WTC11 (cell line): Measurements from ENCODE around the gene PDLIM5. TPM values are rescaled to one million over a fixed set of nuclear protein-coding genes. Genes with fewer than 3 reads are reported as not detected.

Source experiments
- ATAC-seq: fragments of 200-7000 bp; cut with Tn5 transposase; 2 replicates; pipeline ENCODE4 v1.10.0; 2021; ENCODE audit warnings: mild to moderate bottlenecking, moderate library complexity
- CTCF ChIA-PET: fragments of 300-600 bp; sonication (Branson Sonifier 250); formaldehyde crosslinking; loops from one replicate; lab custom pipeline; 2021; ENCODE audit warnings: antibody characterized with exemption; lab: Charles Lee
- POLR2A ChIA-PET: fragments of 350-600 bp; sonication (Branson Sonifier 250); formaldehyde crosslinking; loops from one replicate; lab custom pipeline; 2021; ENCODE audit warnings: antibody characterized with exemption; lab: Charles Lee
- DNase-seq: peaks from one replicate; pipeline ENCODE4 v3.0.0; 2021; ENCODE audit warnings: low spot score
- H3K27ac Mint-ChIP-seq: 2 replicates; pipeline ENCODE4 v1.8.0; 2021; ENCODE audit warnings: mixed read lengths
- H3K27me3 Mint-ChIP-seq: 2 replicates; pipeline ENCODE4 v1.8.0; 2021; ENCODE audit warnings: low read depth, mild to moderate bottlenecking, moderate library complexity, mixed read lengths
- H3K36me3 Mint-ChIP-seq: 2 replicates; pipeline ENCODE4 v1.8.0; 2021; ENCODE audit warnings: mixed read lengths
- H3K4me1 Mint-ChIP-seq: 2 replicates; pipeline ENCODE4 v1.8.0; 2022; ENCODE audit warnings: mixed read lengths
- H3K4me3 Mint-ChIP-seq: 2 replicates; pipeline ENCODE4 v1.8.0; 2021; ENCODE audit warnings: mild to moderate bottlenecking, moderate library complexity, mixed read lengths
- H3K9me3 Mint-ChIP-seq: 2 replicates; pipeline ENCODE4 v1.8.0; 2021; ENCODE audit warnings: mixed read lengths
- AR ChIP-seq: fragments of 250-450 bp; sonication (Bioruptor Pico); IDR thresholded peaks from 2 replicates; pipeline ENCODE4 v1.9.0; 2021; ENCODE audit warnings: mild to moderate bottlenecking
- CBFB ChIP-seq: sonication (generic); formaldehyde crosslinking; IDR thresholded peaks from 2 replicates; pipeline ENCODE4 v1.8.1; 2022; ENCODE audit warnings: mild to moderate bottlenecking, low read depth, missing genetic modification reagents
- CTCF ChIP-seq: fragments of 200-600 bp; IDR thresholded peaks from 2 replicates; pipeline ENCODE4 v1.8.0; 2022; ENCODE audit warnings: antibody characterized with exemption
- ELF4 ChIP-seq: sonication (generic); formaldehyde crosslinking; IDR thresholded peaks from 2 replicates; pipeline ENCODE4 v1.8.1; 2022; ENCODE audit warnings: low read depth, mild to moderate bottlenecking, moderate library complexity, missing genetic modification reagents
- ESRRA ChIP-seq: sonication (generic); formaldehyde crosslinking; IDR thresholded peaks from 2 replicates; pipeline ENCODE4 v1.8.1; 2022; ENCODE audit warnings: mild to moderate bottlenecking, missing genetic modification reagents, borderline replicate concordance
- FOXJ3 ChIP-seq: sonication (generic); formaldehyde crosslinking; IDR thresholded peaks from 2 replicates; pipeline ENCODE4 v1.9.0; 2021; ENCODE audit warnings: missing genetic modification reagents, mild to moderate bottlenecking, borderline replicate concordance
- FOXP4 ChIP-seq: sonication (generic); formaldehyde crosslinking; IDR thresholded peaks from 2 replicates; pipeline ENCODE4 v1.8.0; 2022; ENCODE audit warnings: mild to moderate bottlenecking, missing genetic modification reagents
- GRHL2 ChIP-seq: fragments of 250-450 bp; sonication (Bioruptor Pico); IDR thresholded peaks from 2 replicates; pipeline ENCODE4 v1.8.0; 2022; ENCODE audit warnings: mild to moderate bottlenecking, moderate library complexity; ENCODE audit not compliant: insufficient replicate concordance, severe bottlenecking
- HMGXB4 ChIP-seq: sonication (generic); formaldehyde crosslinking; IDR thresholded peaks from 2 replicates; pipeline ENCODE4 v1.8.1; 2023; ENCODE audit warnings: mild to moderate bottlenecking, moderate library complexity, missing genetic modification reagents
- KAT7 ChIP-seq: sonication (generic); formaldehyde crosslinking; IDR thresholded peaks from 2 replicates; pipeline ENCODE4 v1.8.1; 2023; ENCODE audit warnings: missing genetic modification reagents, mild to moderate bottlenecking, borderline replicate concordance
- NR2C2 ChIP-seq: sonication (generic); formaldehyde crosslinking; IDR thresholded peaks from 2 replicates; pipeline ENCODE4 v1.8.0; 2022; ENCODE audit warnings: mild to moderate bottlenecking, missing genetic modification reagents
- NR3C1 ChIP-seq: sonication (generic); formaldehyde crosslinking; conservative IDR thresholded peaks from 2 replicates; pipeline ENCODE4 v1.8.1; 2023; ENCODE audit warnings: low read depth, mild to moderate bottlenecking, missing genetic modification reagents
- OVOL2 ChIP-seq: fragments of 250-450 bp; sonication (Bioruptor Pico); IDR thresholded peaks from 2 replicates; pipeline ENCODE4 v1.9.0; 2021; ENCODE audit warnings: mild to moderate bottlenecking, borderline replicate concordance
- SMAD4 ChIP-seq: sonication (generic); formaldehyde crosslinking; IDR thresholded peaks from 2 replicates; pipeline ENCODE4 v1.8.0; 2022; ENCODE audit warnings: mild to moderate bottlenecking, missing genetic modification reagents
- SP1 ChIP-seq: sonication (generic); formaldehyde crosslinking; conservative IDR thresholded peaks from 2 replicates; pipeline ENCODE4 v1.8.1; 2022; ENCODE audit warnings: missing genetic modification reagents
- TCF7 ChIP-seq: sonication (generic); formaldehyde crosslinking; IDR thresholded peaks from 2 replicates; pipeline ENCODE4 v1.8.0; 2022; ENCODE audit warnings: mild to moderate bottlenecking, low read depth, missing genetic modification reagents, moderate library complexity
- TP53 ChIP-seq: sonication (generic); formaldehyde crosslinking; IDR thresholded peaks from 2 replicates; pipeline ENCODE4 v1.8.1; 2023; ENCODE audit warnings: mild to moderate bottlenecking, missing genetic modification reagents
- ZMAT4 ChIP-seq: fragments of 250-450 bp; sonication (Bioruptor Pico); IDR thresholded peaks from 2 replicates; pipeline ENCODE4 v1.9.0; 2021; ENCODE audit warnings: mild to moderate bottlenecking
- ZNF121 ChIP-seq: sonication (generic); formaldehyde crosslinking; IDR thresholded peaks from 2 replicates; pipeline ENCODE4 v1.8.0; 2023; ENCODE audit warnings: missing genetic modification reagents
- ZNF138 ChIP-seq: sonication (generic); formaldehyde crosslinking; conservative IDR thresholded peaks from 2 replicates; pipeline ENCODE4 v1.8.1; 2022; ENCODE audit warnings: mild to moderate bottlenecking, moderate library complexity, missing genetic modification reagents
- ZNF219 ChIP-seq: sonication (generic); formaldehyde crosslinking; IDR thresholded peaks from 2 replicates; pipeline ENCODE4 v1.8.0; 2023; ENCODE audit warnings: missing genetic modification reagents, mild to moderate bottlenecking, borderline replicate concordance
- ZNF317 ChIP-seq: sonication (generic); formaldehyde crosslinking; IDR thresholded peaks from 2 replicates; pipeline ENCODE4 v1.8.1; 2023; ENCODE audit warnings: low read depth, mild to moderate bottlenecking, moderate library complexity, missing genetic modification reagents, borderline replicate concordance
- ZNF423 ChIP-seq: fragments of 250-450 bp; sonication (Bioruptor Pico); IDR thresholded peaks from 2 replicates; pipeline ENCODE4 v2.1.2; 2022; ENCODE audit warnings: mild to moderate bottlenecking, moderate library complexity
- ZSCAN18 ChIP-seq: fragments of 250-450 bp; sonication (Bioruptor Pico); IDR thresholded peaks from 2 replicates; pipeline ENCODE4 v2.1.2; 2022; ENCODE audit warnings: mild to moderate bottlenecking, moderate library complexity
- total RNA-seq: library from RNA; stranded (reverse); gene quantifications from 3 replicates; pipeline ENCODE4 v1.2.3, GENCODE V29; 2021

Gene PDLIM5
- total RNA-seq, 1 experiment from 2014 or later, result 51.5 TPM

GRCh38 chr4:94590493-94590892 is 138.8 kb downstream of the PDLIM5 start:
- ATAC-seq, result no peak
- CTCF ChIA-PET, result no interaction called here
- POLR2A ChIA-PET, result no interaction called here
- H3K27ac Mint-ChIP-seq, result no peak overlapping the region
- peaks cover 2% of the 10 kb centered on the region; the same call in 1 of the 2 replicates for H3K4me1 Mint-ChIP-seq
- no peaks in the 10 kb centered on the region for H3K27me3 Mint-ChIP-seq
- H3K9me3 Mint-ChIP-seq, result no peaks in the 10 kb centered on the region
- TF ChIP-seq ZNF423 (CRISPR knock-in tag) (no peak), SMAD4 (CRISPR knock-in tag) (no peak), ZNF219 (CRISPR knock-in tag) (no peak), NR2C2 (CRISPR knock-in tag) (no peak), ZNF317 (CRISPR knock-in tag) (no peak), FOXP4 (CRISPR knock-in tag) (no peak), FOXJ3 (CRISPR knock-in tag) (no peak), AR (CRISPR knock-in tag) (no peak), ESRRA (CRISPR knock-in tag) (no peak), TCF7 (no peak), ZNF138 (CRISPR knock-in tag) (no peak), KAT7 (CRISPR knock-in tag) (no peak), NR3C1 (CRISPR knock-in tag) (no peak), CBFB (CRISPR knock-in tag) (no peak), ZMAT4 (CRISPR knock-in tag) (no peak)
- no peak for DNase-seq
- peaks cover 1% of the 10 kb centered on the region; the same call in 1 of the 2 replicates for H3K36me3 Mint-ChIP-seq
- H3K4me3 Mint-ChIP-seq, result no peak overlapping the region

- Mint-ChIP-seq H3K27ac (no peak overlapping the region), H3K27me3 (no peaks in the 10 kb centered on the region), H3K36me3 (no peaks in the 10 kb centered on the region; the same call in 1 of the 2 replicates), H3K9me3 (no peaks in the 10 kb centered on the region), H3K4me1 (peaks cover 2% of the 10 kb centered on the region; the same call in 1 of the 2 replicates), H3K4me3 (no peak overlapping the region)
- ATAC-seq (no peak), DNase-seq (no peak)
- ChIA-PET POLR2A (no interaction called here), CTCF (no interaction called here)
- TF ChIP-seq HMGXB4 (CRISPR knock-in tag) (no peak), OVOL2 (CRISPR knock-in tag) (no peak), NR3C1 (CRISPR knock-in tag) (no peak), ZSCAN18 (CRISPR knock-in tag) (no peak), SP1 (no peak), GRHL2 (CRISPR knock-in tag) (no peak), ZNF121 (CRISPR knock-in tag) (no peak), ELF4 (no peak), TP53 (CRISPR knock-in tag) (no peak), CTCF (no peak)
Measured at GRCh38 chr4:94591289-94591688, 139.5 kb downstream of the PDLIM5 start.
